Breast epithelium (tissue), 3 donors: ENCODE measurements around the gene CCDC39.

Experiments used
- POLR2AphosphoS5 ChIP-seq, 3 donors: sonication (generic); formaldehyde crosslinking; IDR thresholded peaks; one replicate each; pipeline ENCODE4 v1.6.1; 2017; ENCODE audit warnings: antibody characterized with exemption in 3 of 3
- TF ChIP-seq, protein P1 (sequence below), 3 donors: fragments of 450-650 bp; IDR thresholded peaks; one replicate each; pipeline ENCODE4 v1.5.1; 2016 to 2017; ENCODE audit warnings: antibody characterized with exemption in 3 of 3, mild to moderate bottlenecking in 3 of 3, moderate library complexity in 3 of 3

DNA sequence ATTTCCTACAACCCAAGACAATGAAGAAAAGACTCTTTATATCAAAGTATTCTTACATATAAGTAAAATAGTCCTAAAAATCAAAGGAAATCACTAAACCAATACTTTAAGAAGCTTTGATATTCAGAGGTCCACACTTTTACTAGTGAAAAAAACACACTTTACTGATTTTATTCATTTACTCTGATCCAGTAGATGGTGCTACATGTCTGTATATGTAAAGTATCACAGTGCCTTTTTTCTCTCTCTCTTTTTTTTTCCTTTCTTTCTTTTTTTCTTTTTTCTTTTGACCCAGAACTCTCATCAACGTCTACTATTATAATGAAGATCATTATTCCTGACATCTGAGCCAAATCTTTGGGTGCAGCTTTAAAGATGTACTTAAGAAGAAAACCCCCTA is 10.8 kb upstream of the CCDC39 start:
- TF ChIP-seq, protein P1, sequence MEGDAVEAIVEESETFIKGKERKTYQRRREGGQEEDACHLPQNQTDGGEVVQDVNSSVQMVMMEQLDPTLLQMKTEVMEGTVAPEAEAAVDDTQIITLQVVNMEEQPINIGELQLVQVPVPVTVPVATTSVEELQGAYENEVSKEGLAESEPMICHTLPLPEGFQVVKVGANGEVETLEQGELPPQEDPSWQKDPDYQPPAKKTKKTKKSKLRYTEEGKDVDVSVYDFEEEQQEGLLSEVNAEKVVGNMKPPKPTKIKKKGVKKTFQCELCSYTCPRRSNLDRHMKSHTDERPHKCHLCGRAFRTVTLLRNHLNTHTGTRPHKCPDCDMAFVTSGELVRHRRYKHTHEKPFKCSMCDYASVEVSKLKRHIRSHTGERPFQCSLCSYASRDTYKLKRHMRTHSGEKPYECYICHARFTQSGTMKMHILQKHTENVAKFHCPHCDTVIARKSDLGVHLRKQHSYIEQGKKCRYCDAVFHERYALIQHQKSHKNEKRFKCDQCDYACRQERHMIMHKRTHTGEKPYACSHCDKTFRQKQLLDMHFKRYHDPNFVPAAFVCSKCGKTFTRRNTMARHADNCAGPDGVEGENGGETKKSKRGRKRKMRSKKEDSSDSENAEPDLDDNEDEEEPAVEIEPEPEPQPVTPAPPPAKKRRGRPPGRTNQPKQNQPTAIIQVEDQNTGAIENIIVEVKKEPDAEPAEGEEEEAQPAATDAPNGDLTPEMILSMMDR (IDR thresholded peaks at IDR 0.05): no peak
- TF ChIP-seq POLR2AphosphoS5 (IDR thresholded peaks at IDR 0.05): no peak
